Loucy (cell line): ENCODE results near the gene ARL8B.

Experiments used
- H2AFZ ChIP-seq: fragments of 200-600 bp; sonication (generic); 2 replicates; pipeline ENCODE4 v1.6.0; 2016; ENCODE audit warnings: antibody characterized with exemption, mild to moderate bottlenecking, low read length, moderate library complexity
- H3F3A ChIP-seq: fragments of 200-600 bp; 2 replicates; pipeline ENCODE4 v1.6.0; 2016; ENCODE audit warnings: antibody characterized with exemption, low read depth, mild to moderate bottlenecking
- H3K27me3 ChIP-seq: fragments of 200-600 bp; sonication (generic); 2 replicates; pipeline ENCODE4 v1.6.1; 2014; ENCODE audit warnings: low read length, mild to moderate bottlenecking; ENCODE audit not compliant: insufficient read depth, poor library complexity, severe bottlenecking
- H3K36me3 ChIP-seq: fragments of 200-600 bp; sonication (generic); 2 replicates; pipeline ENCODE4 v1.6.1; 2016; ENCODE audit warnings: low read length; ENCODE audit not compliant: insufficient read depth
- H3K4me1 ChIP-seq: fragments of 200-600 bp; sonication (generic); 2 replicates; pipeline ENCODE4 v1.5.1; 2014; ENCODE audit warnings: low read length, mild to moderate bottlenecking; ENCODE audit not compliant: insufficient read depth, poor library complexity, severe bottlenecking
- H3K4me2 ChIP-seq: fragments of 200-600 bp; sonication (generic); 2 replicates; pipeline ENCODE4 v1.6.0; 2014; ENCODE audit warnings: antibody characterized with exemption, low read length, low read depth, mild to moderate bottlenecking; ENCODE audit not compliant: poor library complexity, severe bottlenecking
- H3K4me3 ChIP-seq: fragments of 200-600 bp; sonication (generic); 2 replicates; pipeline ENCODE4 v1.5.1; 2014; ENCODE audit warnings: low read length, mild to moderate bottlenecking, mixed read lengths; ENCODE audit not compliant: poor library complexity, severe bottlenecking
- H3K79me2 ChIP-seq: fragments of 200-600 bp; sonication (generic); 2 replicates; pipeline ENCODE4 v1.6.1; 2014; ENCODE audit warnings: low read length; ENCODE audit not compliant: insufficient read depth
- H3K9ac ChIP-seq: fragments of 200-600 bp; sonication (generic); 2 replicates; pipeline ENCODE4 v1.6.0; 2014; ENCODE audit warnings: mild to moderate bottlenecking, low read depth, low read length, moderate library complexity; ENCODE audit not compliant: poor library complexity, severe bottlenecking
- H3K9me2 ChIP-seq: fragments of 200-600 bp; sonication (generic); replicated peaks from 2 replicates; pipeline ENCODE4 v1.6.1; 2016; ENCODE audit warnings: low read depth, low read length, mixed read lengths
- H3K9me3 ChIP-seq: fragments of 200-600 bp; sonication (generic); 2 replicates; pipeline ENCODE4 v1.6.1; 2014; ENCODE audit warnings: mild to moderate bottlenecking, antibody characterized with exemption, low read length, low read depth; ENCODE audit not compliant: insufficient read depth
- H4K20me1 ChIP-seq: fragments of 200-600 bp; sonication (generic); 2 replicates; pipeline ENCODE4 v1.6.0; 2014; ENCODE audit warnings: antibody characterized with exemption, low read length, mild to moderate bottlenecking; ENCODE audit not compliant: insufficient read depth, poor library complexity, severe bottlenecking
- CTCF ChIP-seq: fragments of 200-600 bp; sonication (generic); conservative IDR thresholded peaks from 2 replicates; pipeline ENCODE4 v1.5.1; 2014; ENCODE audit warnings: mild to moderate bottlenecking, antibody characterized with exemption, low read length
- EZH2phosphoT487 ChIP-seq: fragments of 200-600 bp; IDR thresholded peaks from 2 replicates; pipeline ENCODE4 v1.6.1; 2018; ENCODE audit warnings: antibody characterized with exemption, mild to moderate bottlenecking, moderate library complexity, borderline replicate concordance

The ARL8B gene

DNA sequence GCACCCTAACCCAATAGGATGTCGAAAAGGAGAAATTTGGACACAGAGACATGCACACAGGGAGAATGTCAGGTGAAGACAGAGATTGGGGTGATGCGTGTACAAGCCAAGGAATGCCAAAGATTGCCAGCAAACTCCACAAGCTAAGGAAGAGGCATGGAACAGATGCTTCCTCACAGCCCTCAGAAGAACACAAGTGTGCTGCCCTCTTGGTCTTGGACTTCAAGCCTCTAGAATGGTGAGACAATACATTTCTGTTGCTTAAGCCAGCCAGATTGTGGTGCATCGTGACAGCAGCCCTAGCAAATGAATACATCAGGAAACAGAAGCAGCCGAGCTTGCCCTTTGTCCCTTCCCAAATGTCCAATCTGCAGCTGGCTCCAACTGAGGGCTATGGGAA is 23.7 kb upstream of the ARL8B start:
- Histone ChIP-seq H3K4me1 (no peaks in the 10 kb centered on the region), H3K79me2 (no peaks in the 10 kb centered on the region), H3K36me3 (no peaks in the 10 kb centered on the region), H3K27me3 (no peaks in the 10 kb centered on the region), H3K9me2 (no peaks in the 10 kb centered on the region), H3K4me3 (no peak overlapping the region), H2AFZ (no peak overlapping the region), H3F3A (no peaks in the 10 kb centered on the region), H4K20me1 (no peaks in the 10 kb centered on the region), H3K9ac (no peak overlapping the region), H3K9me3 (no peaks in the 10 kb centered on the region), H3K4me2 (no peak overlapping the region)
- TF ChIP-seq CTCF, result no peak
- no peak for TF ChIP-seq EZH2phosphoT487

- H3K4me2 ChIP-seq, result no peak overlapping the region
- TF ChIP-seq CTCF (no peak), EZH2phosphoT487 (no peak)
- no peak overlapping the region for H3K4me3 ChIP-seq
- no peaks in the 10 kb centered on the region for H3K27me3 ChIP-seq
- no peak overlapping the region for H3K9ac ChIP-seq
- no peaks in the 10 kb centered on the region for H3K9me3 ChIP-seq
- no peaks in the 10 kb centered on the region for H3K79me2 ChIP-seq
- H3F3A ChIP-seq, result no peaks in the 10 kb centered on the region
- no peaks in the 10 kb centered on the region for H3K9me2 ChIP-seq
- no peaks in the 10 kb centered on the region for H4K20me1 ChIP-seq
- H2AFZ ChIP-seq, result no peak overlapping the region
- no peaks in the 10 kb centered on the region for H3K36me3 ChIP-seq
- H3K4me1 ChIP-seq, result no peaks in the 10 kb centered on the region
These were observed 19.6 kb upstream of the ARL8B start for GRCh38 chr3:5102532-5102931.

DNA sequence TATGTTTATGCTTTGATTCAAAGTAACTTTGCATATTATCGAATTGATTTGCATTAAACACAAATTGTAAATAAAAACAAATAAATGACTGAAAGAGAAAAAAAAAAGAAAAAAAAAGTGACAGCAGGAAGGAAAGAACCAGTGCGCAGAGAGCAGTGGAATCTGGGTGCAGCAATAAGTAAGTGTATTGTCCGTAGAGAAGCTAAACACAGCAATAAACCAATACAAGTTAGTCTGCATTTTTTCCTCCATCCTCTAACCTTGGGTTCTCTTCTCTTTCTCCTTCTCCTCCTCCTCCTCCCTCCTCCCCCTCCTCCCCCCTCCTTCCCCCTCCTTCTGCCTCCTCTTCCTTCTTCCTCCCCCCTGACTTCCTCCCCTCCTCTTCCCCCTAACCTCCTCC is 18.3 kb upstream of the ARL8B start:
- Histone ChIP-seq H3K9ac (no peak overlapping the region), H3F3A (no peaks in the 10 kb centered on the region), H3K4me1 (peaks cover 8% of the 10 kb centered on the region), H3K79me2 (no peaks in the 10 kb centered on the region), H3K4me2 (no peak overlapping the region), H3K9me3 (no peaks in the 10 kb centered on the region), H3K9me2 (no peaks in the 10 kb centered on the region), H3K4me3 (no peak overlapping the region), H4K20me1 (no peaks in the 10 kb centered on the region), H3K36me3 (no peaks in the 10 kb centered on the region), H3K27me3 (no peaks in the 10 kb centered on the region), H2AFZ (no peak overlapping the region)
- TF ChIP-seq CTCF (no peak), EZH2phosphoT487 (no peak)
